Hepatocyte (in vitro differentiated cells): ENCODE measurements around the gene PKNOX1. TPM values are rescaled to one million over a fixed set of nuclear protein-coding genes. Genes with fewer than 3 reads are reported as not detected.

Source experiments
- DNase-seq: peaks from one replicate; pipeline ENCODE4 v3.0.0-alpha.2; 2016; ENCODE audit warnings: low spot score
- H2AFZ ChIP-seq: fragments of 200-600 bp; sonication (generic); 2 replicates; pipeline ENCODE4 v1.6.0; 2016; ENCODE audit warnings: antibody characterized with exemption, mild to moderate bottlenecking
- H3K27ac ChIP-seq: fragments of 200-600 bp; sonication (generic); 2 replicates; pipeline ENCODE4 v1.5.1; 2016; ENCODE audit warnings: mild to moderate bottlenecking
- H3K27me3 ChIP-seq: fragments of 200-600 bp; sonication (generic); 2 replicates; pipeline ENCODE4 v1.6.1; 2016
- H3K36me3 ChIP-seq: fragments of 200-600 bp; sonication (generic); replicated peaks from 2 replicates; pipeline ENCODE4 v1.5.1; 2016; ENCODE audit warnings: low read depth; ENCODE audit not compliant: insufficient read depth
- H3K4me1 ChIP-seq: fragments of 200-600 bp; sonication (generic); 2 replicates; pipeline ENCODE4 v1.5.1; 2016; ENCODE audit warnings: mild to moderate bottlenecking, moderate library complexity; ENCODE audit not compliant: insufficient read depth
- H3K4me2 ChIP-seq: fragments of 200-600 bp; sonication (generic); 2 replicates; pipeline ENCODE4 v1.6.0; 2016
- H3K4me3 ChIP-seq: fragments of 200-600 bp; sonication (generic); 2 replicates; pipeline ENCODE4 v1.5.1; 2016; ENCODE audit warnings: mild to moderate bottlenecking
- H3K79me2 ChIP-seq: fragments of 200-600 bp; sonication (generic); 2 replicates; pipeline ENCODE4 v1.6.0; 2017; ENCODE audit warnings: mild to moderate bottlenecking
- H3K9me2 ChIP-seq: fragments of 200-600 bp; sonication (generic); replicated peaks from 2 replicates; pipeline ENCODE4 v1.6.0; 2017; ENCODE audit warnings: mild to moderate bottlenecking; ENCODE audit not compliant: insufficient read depth
- H3K9me3 ChIP-seq: fragments of 200-600 bp; sonication (generic); 2 replicates; pipeline ENCODE4 v1.5.1; 2016; ENCODE audit warnings: low read depth, mild to moderate bottlenecking
- H4K20me1 ChIP-seq: fragments of 200-600 bp; sonication (generic); 2 replicates; pipeline ENCODE4 v1.6.0; 2016; ENCODE audit warnings: mild to moderate bottlenecking; ENCODE audit not compliant: insufficient read depth, poor library complexity, severe bottlenecking
- EZH2 ChIP-seq: fragments of 200-600 bp; sonication (generic); IDR thresholded peaks from 2 replicates; pipeline ENCODE4 v1.6.1; 2016; ENCODE audit warnings: antibody characterized with exemption, mild to moderate bottlenecking, borderline replicate concordance
- EZH2phosphoT487 ChIP-seq: fragments of 200-600 bp; sonication (generic); IDR thresholded peaks from one replicate; pipeline ENCODE4 v1.6.1; 2018; ENCODE audit warnings: antibody characterized with exemption, mild to moderate bottlenecking, low read depth, moderate library complexity; ENCODE audit not compliant: unreplicated experiment, severe bottlenecking
- WGBS: methylation state at CpG from one replicate; pipeline ENCODE4 v1.1.6; 2016; ENCODE audit warnings: low lambda C conversion rate; ENCODE audit errors: missing lambda C conversion rate; 5-methylcytosine and 5-hydroxymethylcytosine counted together
- polyA plus RNA-seq: library from polyadenylated mRNA; unstranded; fragments of >200 nt; fragmentation: Nextera tagmentation; extraction: Ambion mirVana; gene quantifications from 2 replicates; pipeline ENCODE4 v1.2.1, GENCODE V29; 2016
- total RNA-seq: library from RNA; depleted of rRNA; stranded (reverse); fragments of >200 nt; gene quantifications from 2 replicates; pipeline ENCODE4 v1.2.3, GENCODE V29; 2014
- TF ChIP-seq, protein P1 (sequence below): fragments of 200-600 bp; sonication (generic); IDR thresholded peaks from 2 replicates; pipeline ENCODE4 v1.5.1; 2016; ENCODE audit warnings: antibody characterized with exemption, mild to moderate bottlenecking; ENCODE audit not compliant: poor library complexity

The PKNOX1 gene
- total and polyA plus RNA-seq, 2 experiments from 2014 or later = 11.0 to 13.4 TPM

DNA sequence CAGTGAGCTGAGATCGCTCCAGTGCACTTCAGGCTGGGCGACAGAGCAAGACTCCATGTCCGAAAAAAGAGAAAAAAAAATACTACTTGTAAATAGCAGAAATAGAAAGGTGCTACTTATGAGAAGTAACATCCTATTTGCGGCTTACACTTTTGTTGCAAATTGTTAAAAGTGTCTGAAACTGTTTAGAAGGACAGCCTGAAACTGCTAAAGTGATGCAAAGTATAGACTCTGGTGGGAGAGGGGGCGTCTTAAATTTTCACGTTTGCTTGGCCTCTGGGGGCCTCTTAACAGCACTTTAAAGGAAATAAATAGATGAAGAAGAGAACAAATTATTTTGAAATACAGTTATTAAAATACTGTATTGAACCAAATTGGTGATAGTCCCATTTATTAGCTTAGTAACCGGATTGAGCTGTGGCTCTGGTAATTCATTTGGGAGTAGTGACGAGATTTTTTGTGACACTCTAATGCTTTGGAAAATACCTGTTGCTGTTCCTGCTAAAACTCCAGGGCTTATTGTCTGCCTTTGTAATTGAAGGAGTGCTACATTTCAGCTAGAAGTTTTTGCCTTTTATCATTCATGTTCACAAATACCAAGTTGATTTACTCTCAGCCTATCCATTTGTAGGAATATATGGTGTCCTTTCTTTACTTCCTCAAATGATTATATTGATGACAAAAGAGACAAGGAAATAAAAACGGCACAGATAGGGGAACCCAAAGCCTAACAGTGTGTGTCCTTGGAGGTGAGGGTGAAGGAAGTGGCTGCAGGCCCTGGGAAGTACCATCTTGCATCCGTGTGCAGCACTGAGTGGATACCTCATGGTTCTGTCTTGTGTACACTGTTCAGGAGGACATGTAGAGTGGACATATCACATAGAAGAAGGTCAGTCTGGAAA lies 6.2 kb downstream of the PKNOX1 start:
- Histone ChIP-seq H3K4me2 (no peak overlapping the region), H3K27ac (no peak overlapping the region), H3K9me3 (no peaks in the 10 kb centered on the region), H3K4me3 (no peak overlapping the region), H3K79me2 (peaks cover 99% of the 10 kb centered on the region), H3K9me2 (no peaks in the 10 kb centered on the region), H2AFZ (no peak overlapping the region), H3K36me3 (no peaks in the 10 kb centered on the region), H3K4me1 (peaks cover 14% of the 10 kb centered on the region), H4K20me1 (peaks cover 8% of the 10 kb centered on the region), H3K27me3 (no peaks in the 10 kb centered on the region)
- TF ChIP-seq EZH2 (no peak), EZH2phosphoT487 (no peak)
- no peak for DNase-seq
- WGBS = 82% methylated on average over 10 of the region's 10 CpGs

- no peak overlapping the region for H2AFZ ChIP-seq
- H3K27me3 ChIP-seq = no peaks in the 10 kb centered on the region
- H4K20me1 ChIP-seq = peaks cover 8% of the 10 kb centered on the region
- H3K9me3 ChIP-seq = no peaks in the 10 kb centered on the region
- 82% methylated on average over 5 of the region's 5 CpGs for WGBS
- H3K4me2 ChIP-seq = no peak overlapping the region
- no peak for TF ChIP-seq EZH2phosphoT487
- TF ChIP-seq, protein P1, sequence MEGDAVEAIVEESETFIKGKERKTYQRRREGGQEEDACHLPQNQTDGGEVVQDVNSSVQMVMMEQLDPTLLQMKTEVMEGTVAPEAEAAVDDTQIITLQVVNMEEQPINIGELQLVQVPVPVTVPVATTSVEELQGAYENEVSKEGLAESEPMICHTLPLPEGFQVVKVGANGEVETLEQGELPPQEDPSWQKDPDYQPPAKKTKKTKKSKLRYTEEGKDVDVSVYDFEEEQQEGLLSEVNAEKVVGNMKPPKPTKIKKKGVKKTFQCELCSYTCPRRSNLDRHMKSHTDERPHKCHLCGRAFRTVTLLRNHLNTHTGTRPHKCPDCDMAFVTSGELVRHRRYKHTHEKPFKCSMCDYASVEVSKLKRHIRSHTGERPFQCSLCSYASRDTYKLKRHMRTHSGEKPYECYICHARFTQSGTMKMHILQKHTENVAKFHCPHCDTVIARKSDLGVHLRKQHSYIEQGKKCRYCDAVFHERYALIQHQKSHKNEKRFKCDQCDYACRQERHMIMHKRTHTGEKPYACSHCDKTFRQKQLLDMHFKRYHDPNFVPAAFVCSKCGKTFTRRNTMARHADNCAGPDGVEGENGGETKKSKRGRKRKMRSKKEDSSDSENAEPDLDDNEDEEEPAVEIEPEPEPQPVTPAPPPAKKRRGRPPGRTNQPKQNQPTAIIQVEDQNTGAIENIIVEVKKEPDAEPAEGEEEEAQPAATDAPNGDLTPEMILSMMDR = no peak
- no peak for TF ChIP-seq EZH2
- H3K4me1 ChIP-seq = peaks cover 8% of the 10 kb centered on the region
- H3K9me2 ChIP-seq = no peaks in the 10 kb centered on the region
- DNase-seq = no peak
- H3K36me3 ChIP-seq = no peaks in the 10 kb centered on the region
- peaks cover 99% of the 10 kb centered on the region for H3K79me2 ChIP-seq
- H3K27ac ChIP-seq = no peak overlapping the region
- no peak overlapping the region for H3K4me3 ChIP-seq
These were observed 6.8 kb downstream of the PKNOX1 start for GRCh38 chr21:42981214-42981523.

DNA sequence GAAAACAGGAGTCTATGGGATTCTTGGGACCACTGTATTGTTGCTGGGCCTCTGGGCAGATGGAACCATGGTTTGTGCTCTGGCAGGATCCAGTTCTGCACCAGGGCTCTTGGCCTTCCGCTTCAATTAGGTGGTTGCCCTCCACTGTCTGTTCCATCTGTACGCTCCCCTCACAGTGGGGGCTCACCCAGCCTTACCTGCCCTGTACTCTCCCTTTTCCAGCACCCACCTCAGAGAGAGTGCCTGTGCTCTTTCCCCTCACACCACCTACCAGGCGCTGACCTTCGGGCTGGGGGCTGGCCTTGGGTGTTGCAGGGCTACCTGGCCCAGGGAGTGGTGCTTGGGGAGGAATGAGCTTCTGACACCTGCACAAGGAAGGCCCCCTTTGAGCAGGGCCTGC lies 7.5 kb downstream of the PKNOX1 start:
- Histone ChIP-seq H3K36me3 (no peaks in the 10 kb centered on the region), H3K4me3 (no peak overlapping the region), H3K9me2 (no peaks in the 10 kb centered on the region), H3K79me2 (peaks cover 99% of the 10 kb centered on the region), H3K4me2 (no peak overlapping the region), H4K20me1 (peaks cover 8% of the 10 kb centered on the region), H2AFZ (no peak overlapping the region), H3K27me3 (no peaks in the 10 kb centered on the region), H3K27ac (no peak overlapping the region), H3K9me3 (no peaks in the 10 kb centered on the region), H3K4me1 (peaks cover 1% of the 10 kb centered on the region)
- DNase-seq = no peak
- TF ChIP-seq EZH2 (no peak), EZH2phosphoT487 (no peak)
- TF ChIP-seq, protein P1 = no peak
- 98% methylated on average over 4 of the region's 4 CpGs for WGBS

DNA sequence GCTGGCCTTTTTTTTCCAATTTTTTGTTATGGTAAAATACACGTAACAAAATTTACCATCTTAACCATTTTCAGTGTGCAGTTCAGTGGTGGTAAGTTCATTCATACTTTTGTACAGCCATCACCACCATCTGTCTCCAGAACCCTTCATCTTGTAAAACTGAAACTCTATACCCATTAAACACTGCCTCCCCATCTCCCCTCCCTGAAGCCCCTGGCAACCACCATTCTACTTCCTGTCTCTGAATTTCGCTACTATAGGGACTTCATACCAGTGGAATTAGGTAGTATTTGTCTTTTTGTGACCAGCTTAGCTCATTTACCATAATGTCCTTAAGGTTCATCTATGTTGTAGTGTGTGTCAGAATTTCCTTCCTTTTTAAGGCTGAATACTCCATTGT lies 8.7 kb downstream of the PKNOX1 start:
- WGBS = 75% methylated on average over 2 of the region's 2 CpGs
- no peak overlapping the region for H3K4me2 ChIP-seq
- H3K36me3 ChIP-seq = no peaks in the 10 kb centered on the region
- H3K27ac ChIP-seq = no peak overlapping the region
- H3K4me1 ChIP-seq = no peaks in the 10 kb centered on the region
- no peak for TF ChIP-seq EZH2phosphoT487
- TF ChIP-seq, protein P1 = no peak
- TF ChIP-seq EZH2 = no peak
- peaks cover 88% of the 10 kb centered on the region for H3K79me2 ChIP-seq
- H3K9me2 ChIP-seq = no peaks in the 10 kb centered on the region
- no peak overlapping the region for H2AFZ ChIP-seq
- H3K27me3 ChIP-seq = no peaks in the 10 kb centered on the region
- no peak overlapping the region for H3K4me3 ChIP-seq
- H4K20me1 ChIP-seq = peaks cover 8% of the 10 kb centered on the region
- H3K9me3 ChIP-seq = no peaks in the 10 kb centered on the region
- DNase-seq = no peak
